Gastroesophageal sphincter (tissue), 3 donors: Measurements from ENCODE around the gene PACRGL.

Experiments
- CTCF ChIP-seq, 4 experiments: fragments of 200-600 bp in 2 of 4; fragments of 450-650 bp in 2 of 4; sonication (generic) in 1 of 4; IDR thresholded peaks; one replicate each; pipeline ENCODE4 v1.5.1; 2017 to 2019; ENCODE audit warnings: antibody characterized with exemption in 4 of 4, mild to moderate bottlenecking in 2 of 4, moderate library complexity in 2 of 4
- EP300 ChIP-seq: sonication (generic); formaldehyde crosslinking; IDR thresholded peaks from one replicate; pipeline ENCODE4 v1.6.1; 2017; ENCODE audit warnings: antibody characterized with exemption, mild to moderate bottlenecking
- POLR2A ChIP-seq, 2 donors: fragments of 450-650 bp; IDR thresholded peaks; one replicate each; pipeline ENCODE4 v1.6.1; 2017; ENCODE audit warnings: antibody characterized with exemption in 2 of 2, mild to moderate bottlenecking in 2 of 2, moderate library complexity in 1 of 2
- POLR2AphosphoS5 ChIP-seq: sonication (generic); formaldehyde crosslinking; IDR thresholded peaks from one replicate; pipeline ENCODE4 v1.6.1; 2017; ENCODE audit warnings: antibody characterized with exemption

- TF ChIP-seq POLR2A (IDR thresholded peaks at IDR 0.05) (no peak), CTCF (IDR thresholded peaks at IDR 0.05) (no peak), EP300 (no peak), POLR2AphosphoS5 (no peak)
These were observed 1.9 kb upstream of the PACRGL start for GRCh38 chr4:20698382-20698781.
